GM21723 (cell line): ENCODE data around the gene MRAP.

Source experiments
- ATAC-seq: cut with Tn5 transposase; IDR thresholded peaks from one replicate; pipeline ENCODE4 v1.9.1; 2021; ENCODE audit warnings: mild to moderate bottlenecking, moderate library complexity; ENCODE audit not compliant: unreplicated experiment

MRAP gene

GRCh38 chr21:32321480-32321879 lies 22.8 kb downstream of the MRAP start:
- ATAC-seq = no peak

DNA sequence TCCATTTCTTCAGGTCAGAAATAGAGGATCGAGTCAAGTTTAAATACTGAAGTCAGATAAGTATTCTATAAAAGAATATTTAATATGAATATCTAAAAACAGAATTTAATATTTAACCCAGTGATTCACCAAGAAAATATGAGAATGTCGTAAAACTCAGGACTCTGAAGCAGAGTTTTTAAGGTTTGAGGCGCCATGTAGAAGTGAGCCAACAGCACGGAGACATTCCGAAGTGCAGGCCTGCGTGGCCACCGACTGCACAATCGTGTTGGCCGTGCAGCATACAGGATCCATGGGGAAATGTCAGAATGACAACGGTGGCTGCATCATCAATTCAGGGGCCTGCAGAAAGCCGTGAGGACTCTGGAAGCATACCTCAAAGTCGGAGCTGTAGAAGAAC lies 23.4 kb downstream of the MRAP start:
- no peak for ATAC-seq

GRCh38 chr21:32322676-32323075 lies 24.0 kb downstream of the MRAP start:
- no peak for ATAC-seq

GRCh38 chr21:32325706-32326105 lies 27.1 kb downstream of the MRAP start:
- no peak for ATAC-seq

- ATAC-seq = no peak
Observed at GRCh38 chr21:32328595-32328994, 29.9 kb downstream of the MRAP start.

GRCh38 chr21:32329331-32329730 lies 30.7 kb downstream of the MRAP start:
- ATAC-seq = no peak

- no peak for ATAC-seq
Observed at GRCh38 chr21:32329776-32330175, 31.1 kb downstream of the MRAP start.

DNA sequence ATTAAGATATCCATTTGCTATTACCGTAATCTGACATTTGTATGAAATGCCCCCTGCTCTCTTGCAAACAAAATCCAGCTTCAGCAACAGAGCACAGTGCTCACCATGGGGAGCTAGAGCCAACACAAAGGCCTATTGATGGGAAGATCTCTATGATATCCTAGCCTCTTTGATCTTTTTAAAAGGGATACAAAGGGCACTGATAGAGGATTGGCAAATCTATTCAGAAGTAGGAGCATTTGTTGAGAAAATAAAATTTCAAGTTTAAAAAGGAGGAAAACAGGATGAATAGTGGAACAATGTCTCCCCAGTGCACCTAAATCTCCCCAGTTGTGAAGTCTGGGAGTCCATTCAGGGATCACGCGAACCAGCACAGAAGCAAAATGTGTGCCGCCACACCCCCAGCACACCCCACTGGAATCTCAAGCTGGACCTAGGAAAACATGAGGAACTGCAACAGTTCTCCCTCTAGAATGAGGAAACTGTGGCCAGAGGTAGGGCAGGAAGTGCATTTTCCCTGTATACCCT lies 32.2 kb downstream of the MRAP start:
- ATAC-seq = no peak

- no peak for ATAC-seq
Observed at GRCh38 chr21:32331444-32332305, 33.0 kb downstream of the MRAP start.

DNA sequence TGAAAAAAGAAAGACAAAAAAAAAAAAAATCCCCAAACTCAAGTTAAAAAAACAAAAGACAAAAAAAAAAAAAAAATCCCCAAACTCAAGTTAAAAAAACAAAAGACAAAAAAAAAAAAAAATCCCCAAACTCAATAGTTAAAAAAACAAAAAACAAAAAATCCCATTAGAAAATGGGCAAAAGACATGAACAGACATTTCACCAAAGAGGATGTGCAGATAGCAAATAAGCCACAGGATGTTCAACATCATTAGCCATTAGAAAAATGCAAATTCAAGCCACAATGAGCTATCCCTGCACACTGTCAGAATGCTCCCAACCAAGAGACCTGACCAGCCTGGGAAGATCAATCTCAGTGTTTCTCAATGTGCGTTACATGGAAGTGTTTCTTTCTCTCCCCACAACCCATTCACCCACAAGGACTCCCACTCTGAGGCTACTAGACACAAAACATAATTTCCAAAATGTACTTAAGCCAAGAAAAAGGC lies 33.9 kb downstream of the MRAP start:
- no peak for ATAC-seq

DNA sequence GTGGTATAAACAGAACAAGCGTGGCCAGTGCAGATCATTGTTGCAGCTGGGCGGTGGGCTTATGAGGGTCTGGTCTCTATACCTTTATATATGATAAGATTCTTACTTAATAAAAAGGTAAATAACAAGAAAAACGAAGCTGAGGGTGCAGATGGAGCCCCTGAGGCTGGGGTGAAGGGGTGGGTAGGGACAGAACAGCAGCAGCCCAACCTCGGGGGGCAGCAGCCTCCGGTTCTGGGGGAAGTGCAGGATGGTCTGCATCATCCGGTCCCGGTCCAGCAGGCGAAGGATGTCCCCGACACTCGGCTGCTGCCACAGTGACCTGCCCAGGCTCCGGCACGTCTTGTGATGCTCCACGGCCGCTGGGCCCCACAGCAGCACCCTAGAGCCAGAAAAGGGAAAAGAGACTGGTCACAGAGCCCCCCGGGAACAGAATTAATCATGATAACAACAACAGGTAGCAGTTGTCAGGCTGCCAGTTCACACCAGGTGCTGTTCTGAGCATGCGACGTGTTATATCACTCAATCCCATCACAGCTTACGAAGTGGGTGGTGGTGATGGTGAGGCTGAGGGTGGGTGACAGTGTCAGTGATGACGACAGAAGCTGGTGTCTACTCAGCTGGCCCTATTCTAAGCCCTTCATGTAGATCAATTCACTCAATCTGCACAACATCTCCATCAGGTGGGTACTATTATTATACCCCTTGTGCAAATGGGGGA lies 35.5 kb downstream of the MRAP start:
- no peak for ATAC-seq

DNA sequence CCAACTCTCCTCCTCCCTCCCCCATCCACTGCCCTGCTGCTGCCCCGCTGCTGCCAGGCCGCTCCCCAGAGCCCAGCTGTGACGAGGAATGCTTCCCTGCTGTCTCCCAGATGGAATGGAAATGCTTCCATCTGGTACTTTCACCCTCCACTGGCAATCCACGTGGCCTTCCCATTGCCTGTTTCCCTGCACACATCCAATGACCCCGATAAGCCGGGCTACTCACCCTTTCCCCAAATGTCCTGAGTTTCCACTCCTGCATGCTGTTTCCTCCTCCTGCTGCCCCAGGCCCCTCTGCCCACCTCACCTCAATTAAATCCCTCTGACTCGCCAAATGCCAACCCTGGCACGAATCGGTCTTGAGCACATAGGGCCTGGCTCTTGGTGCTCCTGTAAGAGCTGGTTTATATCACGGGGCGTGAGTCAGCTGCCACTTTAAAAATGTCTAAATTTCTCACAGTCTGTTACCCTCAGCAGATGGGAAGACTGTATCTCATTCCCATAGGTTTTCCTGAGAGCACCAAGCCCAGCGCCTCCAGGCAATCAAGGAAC lies 36.4 kb downstream of the MRAP start:
- ATAC-seq = no peak

DNA sequence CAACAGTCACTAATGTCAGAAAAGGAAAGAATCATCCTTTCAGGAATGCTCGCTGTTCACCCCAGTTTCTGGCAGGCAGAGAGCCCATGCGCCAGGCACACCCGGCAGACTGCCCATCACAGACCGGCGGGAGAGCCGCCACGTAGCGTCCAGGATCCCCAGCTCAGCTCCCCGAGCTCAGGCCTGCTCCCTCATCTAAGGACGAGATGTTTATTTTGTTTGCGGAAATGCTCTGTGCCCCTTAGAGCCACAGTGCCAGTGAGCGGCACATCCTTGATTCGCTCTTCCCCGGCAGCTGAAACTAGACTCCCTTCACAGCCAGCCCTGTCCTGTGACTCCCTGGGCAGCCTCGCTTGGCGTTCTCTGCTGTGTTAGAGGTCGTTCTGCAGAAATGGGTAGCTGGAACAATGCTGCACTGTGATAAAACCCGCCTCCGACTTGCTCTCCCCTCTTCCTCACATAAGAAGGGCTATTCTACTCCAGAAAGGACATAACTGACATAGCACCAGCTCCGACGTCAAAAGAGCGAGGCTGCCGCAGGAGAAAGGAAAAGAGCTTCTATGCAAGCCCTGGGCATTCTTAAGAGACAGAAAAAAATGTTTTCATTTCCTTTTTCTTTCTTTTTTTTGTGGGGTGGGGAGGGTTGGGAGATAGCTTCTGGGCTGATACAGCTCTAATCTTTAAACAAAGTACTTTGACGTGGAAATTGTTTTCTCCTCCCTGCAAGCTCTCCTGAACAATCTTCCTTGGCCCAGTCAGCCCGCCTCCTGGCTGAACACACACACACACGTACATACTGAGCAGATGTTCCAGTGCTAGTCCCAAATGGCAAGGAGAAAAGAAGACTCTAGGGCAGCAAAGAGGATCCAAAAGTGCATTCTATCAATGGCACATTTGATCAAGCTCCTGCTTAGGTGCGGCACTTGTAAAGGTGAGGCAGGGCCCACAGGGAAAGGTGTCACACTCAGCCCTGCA lies 37.2 kb downstream of the MRAP start:
- no peak for ATAC-seq

DNA sequence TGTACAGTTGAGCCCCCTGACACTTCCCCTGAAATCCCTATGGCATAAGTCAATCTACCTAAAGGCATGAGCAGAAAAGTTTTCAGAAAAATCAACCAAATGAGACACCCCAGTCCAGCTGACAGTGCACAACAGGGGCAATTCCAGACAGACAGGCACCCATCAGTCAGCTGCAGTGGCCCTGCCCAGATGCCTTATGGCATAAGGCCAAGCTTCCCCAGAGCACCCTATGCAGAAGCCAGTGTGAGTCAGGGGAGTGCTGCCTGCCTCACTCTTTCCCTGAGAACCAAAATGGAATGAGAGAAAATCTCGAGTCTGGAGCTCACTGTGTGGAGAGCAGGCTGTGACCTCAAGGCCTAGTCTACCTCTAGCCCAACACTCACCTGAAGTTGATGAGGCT lies 38.1 kb downstream of the MRAP start:
- no peak for ATAC-seq

DNA sequence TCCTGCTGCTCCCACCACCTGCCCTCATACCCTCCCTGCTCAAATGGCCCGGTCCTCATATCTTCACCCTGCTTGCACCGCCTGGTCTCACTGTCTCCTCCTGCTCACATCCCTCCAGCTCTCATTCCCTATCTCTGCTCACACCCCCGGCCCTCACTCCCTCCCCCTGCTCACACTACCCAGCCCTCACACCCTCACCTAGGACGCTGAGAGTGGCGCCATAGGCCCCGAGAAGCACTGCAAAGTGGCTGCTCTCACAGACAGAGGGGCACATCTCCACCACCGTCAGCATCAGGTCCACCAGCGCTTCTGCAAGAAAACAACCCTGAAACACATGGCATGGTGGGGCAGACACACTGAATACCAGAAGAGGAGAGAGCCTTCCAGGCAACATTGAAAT lies 38.6 kb downstream of the MRAP start:
- no peak for ATAC-seq

- ATAC-seq = no peak
Observed at GRCh38 chr21:32338209-32338921, 39.7 kb downstream of the MRAP start.

DNA sequence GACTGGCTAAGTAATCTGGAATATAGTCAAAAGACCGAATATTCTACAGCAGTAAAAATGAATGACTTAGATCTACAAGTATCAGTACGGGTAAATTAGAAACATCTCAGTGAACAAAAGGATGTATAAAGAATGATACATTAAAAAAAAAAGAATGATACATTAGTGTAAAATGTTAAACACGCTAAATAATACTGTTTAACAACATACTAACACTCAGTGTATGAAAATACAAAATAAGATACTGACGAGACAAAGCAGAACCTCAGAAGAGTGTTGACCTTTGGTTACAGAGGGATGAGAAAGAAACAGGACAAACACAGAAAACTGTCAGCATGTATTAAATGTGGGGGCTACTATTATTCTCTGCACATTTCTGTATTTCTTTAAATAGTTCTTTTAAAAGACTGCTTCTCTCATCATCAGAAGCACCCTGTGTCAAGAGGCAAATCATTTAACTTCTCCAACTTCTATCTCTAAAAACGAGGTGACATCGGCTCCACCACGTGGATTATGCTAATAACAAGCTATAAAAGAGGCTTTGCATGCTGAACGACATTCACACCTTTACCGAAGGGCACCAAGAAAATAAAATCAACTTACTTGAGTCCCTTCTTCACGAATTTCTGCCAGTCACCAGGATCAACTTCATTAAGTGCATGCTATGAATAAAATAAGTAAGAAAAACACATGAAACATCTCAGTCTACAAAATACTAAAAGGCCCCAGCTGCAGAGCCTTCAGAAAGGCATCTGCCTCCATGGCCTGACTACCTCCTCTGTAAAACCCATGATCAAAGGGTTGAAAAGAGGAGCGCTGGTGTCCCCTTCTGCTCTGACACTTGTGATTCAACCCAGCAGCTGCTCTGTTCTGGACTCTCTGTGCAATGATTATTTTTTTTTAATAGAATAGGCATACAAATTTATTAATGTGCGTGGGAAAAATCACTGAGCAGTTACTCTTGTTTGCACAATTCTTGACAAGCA lies 42.5 kb downstream of the MRAP start:
- no peak for ATAC-seq

GRCh38 chr21:32346951-32347350 lies 48.3 kb downstream of the MRAP start:
- ATAC-seq = no peak

GRCh38 chr21:32347351-32347750 lies 48.7 kb downstream of the MRAP start:
- ATAC-seq = no peak
